Heart left ventricle (tissue), 16 donors: Measurements from ENCODE around the gene GSG1L. TPM values are rescaled to one million over a fixed set of nuclear protein-coding genes. Genes with fewer than 3 reads are reported as not detected.

Source experiments
- ATAC-seq, 4 donors: fragments of 200-7000 bp; cut with Tn5 transposase; one replicate each; pipeline ENCODE4 v1.9.1; 2020 to 2022; ENCODE audit warnings: moderate library complexity in 4 of 4, mild to moderate bottlenecking in 3 of 4, moderate number of reproducible peaks in 1 of 4
- DNase-seq, 5 donors: peaks; one replicate each; pipeline ENCODE4 v3.0.0-alpha.2; 2020
- H3K27ac ChIP-seq, 12 donors: fragments of 200-600 bp; sonication (generic) in 4 of 12; one replicate each; pipeline versions ENCODE4 v1.5.0 to v1.8.0; 2016 to 2022; ENCODE audit warnings: mild to moderate bottlenecking in 2 of 12
- H3K27me3 ChIP-seq, 9 donors: fragments of 200-600 bp; sonication (generic) in 2 of 9; one replicate each; pipeline versions ENCODE4 v1.5.1 to v1.8.0; 2016 to 2022; ENCODE audit warnings: mild to moderate bottlenecking in 3 of 9
- H3K36me3 ChIP-seq, 9 donors: fragments of 200-600 bp; sonication (generic) in 2 of 9; one replicate each; pipeline versions ENCODE4 v1.5.0 to v1.8.0; 2018 to 2022; ENCODE audit warnings: mild to moderate bottlenecking in 2 of 9
- H3K4me1 ChIP-seq, 12 donors: fragments of 200-600 bp; sonication (generic) in 4 of 12; one replicate each; pipeline versions ENCODE4 v1.5.0 to v1.8.0; 2016 to 2022; ENCODE audit warnings: mild to moderate bottlenecking in 3 of 12
- H3K4me3 ChIP-seq, 12 donors: fragments of 200-600 bp; sonication (generic) in 4 of 12; one replicate each; pipeline versions ENCODE4 v1.5.0 to v1.8.0; 2017 to 2022; ENCODE audit warnings: mild to moderate bottlenecking in 9 of 12, moderate library complexity in 4 of 12
- H3K9me3 ChIP-seq, 12 donors: fragments of 200-600 bp; sonication (generic) in 4 of 12; one replicate each; pipeline versions ENCODE4 v1.5.0 to v1.8.0; 2016 to 2022; ENCODE audit warnings: mild to moderate bottlenecking in 1 of 12
- POLR2A ChIP-seq, 2 donors: fragments of 450-650 bp; IDR thresholded peaks; one replicate each; pipeline ENCODE4 v1.6.1; 2017; ENCODE audit warnings: antibody characterized with exemption in 2 of 2, mild to moderate bottlenecking in 2 of 2, moderate library complexity in 2 of 2
- WGBS, 4 donors: extraction: QIAGEN DNeasy Blood & Tissue Kit in 2 of 4; methylation state at CpG; one replicate each; pipeline versions ENCODE4 v1.1.5 to v1.1.7; 2013 to 2018; 5-methylcytosine and 5-hydroxymethylcytosine counted together
- intact Hi-C, 10 donors: fragments of 100-400 bp; cut with DNase I; formaldehyde crosslinking; loops; one replicate each; pipeline versions ENCODE4 v1.11.1 to v1.14.2; 2022
- polyA plus RNA-seq, 2 donors: library from polyadenylated mRNA; stranded (reverse); fragments of 200-250 nt; gene quantifications; one replicate each; pipeline ENCODE4 v1.2.3, GENCODE V29; 2013
- total RNA-seq, 9 donors: library from RNA; depleted of rRNA in 2 of 9; stranded (reverse); fragments of >200 nt in 2 of 9; fragmentation: NEBNext Ultra II Directional in 3 of 9; extraction: Animal tissue kit (Norgen Biotek cat#: 25700) in 3 of 9; gene quantifications; one replicate each; pipeline versions ENCODE4 v1.1.0 to v1.2.4, GENCODE V29; 2016 to 2023
- TF ChIP-seq, protein P1 (sequence below), 12 donors: fragments of 200-600 bp; sonication (generic) in 4 of 12; IDR thresholded peaks; one replicate each; pipeline versions ENCODE4 v1.5.0 to v1.8.0; 2018 to 2022; ENCODE audit warnings: antibody characterized with exemption in 12 of 12, mild to moderate bottlenecking in 5 of 12
- donor health status: ischemic (EF 13 %, LVEDD 7.1; RV severe dilation, severe dysfunction).
- donor health status: healthy with polysubstance abuse.
- donor health status: DM: no; HTN: yes; CAD: no.
- donor health status: DM: no; HTN: no; CAD: no.
- donor health status: ischemic (EF 25% LVEDD 6.9; RV normal size, moderate dysfunction).
- donor health status: ischemic (EF 25% LVEDD 5.7; RV mildly dilated, moderate dysfunction).
- donor health status: healthy.
- donor health status: DM: yes; HTN: yes; CAD: no.
- donor health status: ischemic (EF 35%, LVEDD 5.7; RV mildly dilated, moderate dysfunction).
- donor health status: nonischemic (EF 11% LVEDD 7.7; RV severe dilation, severe dysfunction).
- donor health status: DM: yes; HTN: yes; CAD: no.
- donor health status: PGD.
- donor health status: ischemic (EF 29% LVEDD 5.4; RV normal size, mild dysfunction).
- donor health status: nonischemic (EF 23%, LVEDD 6.1; RV moderate dilation, normal function).

The GSG1L gene
- total and polyA plus RNA-seq, 11 donors = 0.11 to 8.7 (median 1.8) TPM; not detected in 4

- Histone ChIP-seq H3K4me3 (no peak overlapping the region), H3K27ac (no peak overlapping the region), H3K4me1 (no peaks in the 10 kb centered on the region), H3K9me3 (no peaks in the 10 kb centered on the region), H3K36me3 (peaks cover 0 to 29% (median 11%) of the 10 kb centered on the region in 9 donors), H3K27me3 (no peaks in the 10 kb centered on the region)
- intact Hi-C loops = no loop called here
- no peak for TF ChIP-seq POLR2A (IDR thresholded peaks at IDR 0.05)
- TF ChIP-seq, protein P1, sequence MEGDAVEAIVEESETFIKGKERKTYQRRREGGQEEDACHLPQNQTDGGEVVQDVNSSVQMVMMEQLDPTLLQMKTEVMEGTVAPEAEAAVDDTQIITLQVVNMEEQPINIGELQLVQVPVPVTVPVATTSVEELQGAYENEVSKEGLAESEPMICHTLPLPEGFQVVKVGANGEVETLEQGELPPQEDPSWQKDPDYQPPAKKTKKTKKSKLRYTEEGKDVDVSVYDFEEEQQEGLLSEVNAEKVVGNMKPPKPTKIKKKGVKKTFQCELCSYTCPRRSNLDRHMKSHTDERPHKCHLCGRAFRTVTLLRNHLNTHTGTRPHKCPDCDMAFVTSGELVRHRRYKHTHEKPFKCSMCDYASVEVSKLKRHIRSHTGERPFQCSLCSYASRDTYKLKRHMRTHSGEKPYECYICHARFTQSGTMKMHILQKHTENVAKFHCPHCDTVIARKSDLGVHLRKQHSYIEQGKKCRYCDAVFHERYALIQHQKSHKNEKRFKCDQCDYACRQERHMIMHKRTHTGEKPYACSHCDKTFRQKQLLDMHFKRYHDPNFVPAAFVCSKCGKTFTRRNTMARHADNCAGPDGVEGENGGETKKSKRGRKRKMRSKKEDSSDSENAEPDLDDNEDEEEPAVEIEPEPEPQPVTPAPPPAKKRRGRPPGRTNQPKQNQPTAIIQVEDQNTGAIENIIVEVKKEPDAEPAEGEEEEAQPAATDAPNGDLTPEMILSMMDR (IDR thresholded peaks at IDR 0.05) = no peak
- ATAC-seq (no peak), DNase-seq (no peak)
- 94 to 96% (median 95%) methylated on average over 17 of the region's 17 CpGs for WGBS, 4 donors
Measured at GRCh38 chr16:27739606-27740357, 323.7 kb downstream of the GSG1L start.

DNA sequence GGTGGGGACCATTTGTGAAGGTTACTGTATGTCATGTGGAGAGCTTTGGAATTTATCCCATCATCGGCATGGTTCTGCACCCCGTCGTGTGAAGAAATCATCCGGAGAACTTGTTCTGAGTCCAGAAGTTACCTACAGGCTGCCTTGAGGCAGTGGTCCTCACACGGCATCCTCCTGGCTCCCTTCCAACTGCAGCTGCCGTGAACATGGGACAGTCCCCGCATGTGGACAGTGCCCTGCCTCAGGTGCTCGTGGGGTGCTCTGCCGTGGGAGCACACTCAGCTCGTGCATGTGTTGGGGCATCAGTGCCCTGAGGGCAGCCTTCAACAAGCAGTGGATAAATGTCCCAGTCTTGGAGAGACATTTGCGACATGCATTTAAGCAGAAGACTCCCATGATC lies 324.9 kb downstream of the GSG1L start:
- TF ChIP-seq, protein P1 (IDR thresholded peaks at IDR 0.05) = no peak
- TF ChIP-seq POLR2A (IDR thresholded peaks at IDR 0.05) = no peak
- H3K27me3 ChIP-seq = no peaks in the 10 kb centered on the region
- 85 to 90% (median 87%) methylated on average over 11 of the region's 11 CpGs for WGBS, 4 donors
- no peak overlapping the region for H3K4me3 ChIP-seq
- intact Hi-C loops = no loop called here
- DNase-seq (no peak), ATAC-seq (no peak)
- H3K36me3 ChIP-seq = peaks cover 0 to 29% (median 11%) of the 10 kb centered on the region in 9 donors
- H3K9me3 ChIP-seq = no peaks in the 10 kb centered on the region
- H3K4me1 ChIP-seq = no peaks in the 10 kb centered on the region
- no peak overlapping the region for H3K27ac ChIP-seq

Other genes with a start within 250 kb of the GSG1L start
- 10 to 100 TPM; 19.8 to 78.0 (median 33.0) TPM for gene XPO6, start 148.3 kb upstream of the GSG1L start, total RNA-seq
- 10 to 100 TPM; 22.2 to 36.5 TPM for gene XPO6, start 148.3 kb upstream of the GSG1L start, polyA plus RNA-seq
- 1 to 10 TPM in 8 of 9 donors, under 1 TPM in 1; 0.94 to 6.1 (median 2.4) TPM for gene SBK1, start 228.8 kb upstream of the GSG1L start, total RNA-seq
- 1 to 10 TPM in 1 of 2 donors, under 1 TPM in 1; 0.69 to 2.9 TPM for gene SBK1, start 228.8 kb upstream of the GSG1L start, polyA plus RNA-seq